GM23248 (cell line): Measurements from ENCODE around the gene SMPDL3B.

Experiments used
- EZH2 ChIP-seq: fragments of 200-600 bp; sonication (generic); IDR thresholded peaks from 2 replicates; pipeline ENCODE4 v1.6.1; 2018; ENCODE audit warnings: antibody characterized with exemption, mild to moderate bottlenecking; ENCODE audit not compliant: insufficient read depth, poor library complexity, severe bottlenecking
- EZH2phosphoT487 ChIP-seq: fragments of 200-600 bp; sonication (generic); IDR thresholded peaks from 2 replicates; pipeline ENCODE4 v1.6.1; 2018; ENCODE audit warnings: antibody characterized with exemption, moderate library complexity, mild to moderate bottlenecking, low read depth; ENCODE audit not compliant: insufficient read depth

- no peak for TF ChIP-seq EZH2phosphoT487
- TF ChIP-seq EZH2: no peak
Observed at GRCh38 chr1:27931759-27932158, 3.0 kb upstream of the SMPDL3B start.
